Measurements from ENCODE around the gene C2CD2.
"Not testable (repeated sequence)": the region's sequence is repeated elsewhere in the genome, so short reads cannot be mapped to it uniquely, and the experiment has no call there.

C2CD2 gene

GRCh38 chr21:41974752-41975053, 20.9 kb upstream of the C2CD2 start:
- DNase-seq (ENCODE audit: low spot score), result no peak

GRCh38 chr21:41973861-41974751, 20.3 kb upstream of the C2CD2 start:
- peak; percentile 42 for DNase-seq (ENCODE audit: low spot score)

- no peak for DNase-seq (ENCODE audit: low spot score)
Observed at GRCh38 chr21:41973427-41973831, 19.6 kb upstream of the C2CD2 start.

- no peak for DNase-seq (ENCODE audit: low spot score)
Observed at GRCh38 chr21:41972511-41973205, 18.8 kb upstream of the C2CD2 start.

GRCh38 chr21:41971891-41972290, 18.1 kb upstream of the C2CD2 start:
- no peak for DNase-seq (ENCODE audit: low spot score)

- no peak for DNase-seq (ENCODE audit: low spot score)
Observed at GRCh38 chr21:41970751-41971653, 17.2 kb upstream of the C2CD2 start.

GRCh38 chr21:41970106-41970391, 16.2 kb upstream of the C2CD2 start:
- no peak for DNase-seq (ENCODE audit: low spot score)

GRCh38 chr21:41967708-41968107, 13.9 kb upstream of the C2CD2 start:
- DNase-seq (ENCODE audit: low spot score), result no peak

- DNase-seq (ENCODE audit: low spot score), result no peak
Observed at GRCh38 chr21:41966872-41967621, 13.2 kb upstream of the C2CD2 start.

- no peak for DNase-seq (ENCODE audit: low spot score)
Observed at GRCh38 chr21:41966041-41966833, 12.4 kb upstream of the C2CD2 start.

GRCh38 chr21:41965461-41966013, 11.7 kb upstream of the C2CD2 start:
- no peak for DNase-seq (ENCODE audit: low spot score)

- no peak for DNase-seq (ENCODE audit: low spot score)
Observed at GRCh38 chr21:41965045-41965444, 11.2 kb upstream of the C2CD2 start.

GRCh38 chr21:41964171-41964570, 10.4 kb upstream of the C2CD2 start:
- DNase-seq (ENCODE audit: low spot score), result no peak

- DNase-seq (ENCODE audit: low spot score), result no peak
Observed at GRCh38 chr21:41962425-41962966, 8.7 kb upstream of the C2CD2 start.

GRCh38 chr21:41961753-41962152, 7.9 kb upstream of the C2CD2 start:
- no peak for DNase-seq (ENCODE audit: low spot score)

- DNase-seq (ENCODE audit: low spot score), result no peak
Observed at GRCh38 chr21:41961282-41961701, 7.5 kb upstream of the C2CD2 start.

GRCh38 chr21:41960386-41960785, 6.6 kb upstream of the C2CD2 start:
- DNase-seq (ENCODE audit: low spot score), result no peak

GRCh38 chr21:41959697-41960096, 5.9 kb upstream of the C2CD2 start:
- not testable (repeated sequence) for DNase-seq (ENCODE audit: low spot score)

- DNase-seq (ENCODE audit: low spot score), result no peak
Observed at GRCh38 chr21:41958886-41959563, 5.2 kb upstream of the C2CD2 start.
